GM23338 (cell line): ENCODE results near the gene WASHC1. TPM values are rescaled to one million over a fixed set of nuclear protein-coding genes. Genes with fewer than 3 reads are reported as not detected.
"Not testable (repeated sequence)": the region's sequence is repeated elsewhere in the genome, so short reads cannot be mapped to it uniquely, and the experiment has no call there.

Experiments used
- ATAC-seq: fragments of 200-7000 bp; cut with Tn5 transposase; 3 replicates; pipeline ENCODE4 v1.9.1; 2020
- DNase-seq: peaks from one replicate; pipeline ENCODE4 v3.0.0-alpha.2; 2015; ENCODE audit warnings: low spot score
- H2AFZ ChIP-seq: fragments of 200-600 bp; sonication (generic); 2 replicates; pipeline ENCODE4 v1.8.0; 2016; ENCODE audit warnings: antibody characterized with exemption, mild to moderate bottlenecking, moderate library complexity
- H3F3A ChIP-seq: fragments of 200-600 bp; sonication (generic); replicated peaks from 2 replicates; pipeline ENCODE4 v1.8.0; 2017; ENCODE audit warnings: antibody characterized with exemption, mixed run types, low read depth
- H3K27ac ChIP-seq: fragments of 200-600 bp; sonication (generic); 2 replicates; pipeline ENCODE4 v1.6.1; 2016; ENCODE audit warnings: low read depth
- H3K27me3 ChIP-seq: fragments of 200-600 bp; sonication (generic); 2 replicates; pipeline ENCODE4 v1.8.0; 2016; ENCODE audit warnings: mild to moderate bottlenecking, mixed run types, moderate library complexity; ENCODE audit not compliant: insufficient read depth
- H3K36me3 ChIP-seq: fragments of 200-600 bp; sonication (generic); 2 replicates; pipeline ENCODE4 v1.8.0; 2016; ENCODE audit warnings: mild to moderate bottlenecking; ENCODE audit not compliant: insufficient read depth
- H3K4me1 ChIP-seq: fragments of 200-600 bp; sonication (generic); 2 replicates; pipeline ENCODE4 v1.8.0; 2016; ENCODE audit warnings: mild to moderate bottlenecking, moderate library complexity; ENCODE audit not compliant: insufficient read depth
- H3K4me2 ChIP-seq: fragments of 200-600 bp; sonication (generic); 2 replicates; pipeline ENCODE4 v1.7.1; 2017; ENCODE audit warnings: mixed run types
- H3K4me3 ChIP-seq: fragments of 200-600 bp; sonication (generic); 2 replicates; pipeline ENCODE4 v1.6.1; 2016; ENCODE audit warnings: mixed run types
- H3K79me2 ChIP-seq: fragments of 200-600 bp; sonication (generic); replicated peaks from 2 replicates; pipeline ENCODE4 v1.8.0; 2017; ENCODE audit warnings: mild to moderate bottlenecking; ENCODE audit not compliant: insufficient read depth
- H3K9me2 ChIP-seq: fragments of 200-600 bp; sonication (generic); 2 replicates; pipeline ENCODE4 v1.8.0; 2017; ENCODE audit not compliant: insufficient read depth
- H4K20me1 ChIP-seq: fragments of 200-600 bp; sonication (generic); replicated peaks from 2 replicates; pipeline ENCODE4 v1.8.0; 2017; ENCODE audit warnings: mild to moderate bottlenecking; ENCODE audit not compliant: insufficient read depth
- H3K27ac Mint-ChIP-seq: 2 replicates; pipeline ENCODE4 v1.8.0; 2020; ENCODE audit warnings: inconsistent platforms, mild to moderate bottlenecking, moderate library complexity, mixed read lengths
- H3K27me3 Mint-ChIP-seq: 3 replicates; pipeline ENCODE4 v1.8.0; 2022; ENCODE audit warnings: low read depth, mild to moderate bottlenecking, moderate library complexity, mixed read lengths, inconsistent platforms; ENCODE audit not compliant: insufficient read depth, poor library complexity
- H3K36me3 Mint-ChIP-seq: 3 replicates; pipeline ENCODE4 v1.8.0; 2021; ENCODE audit warnings: low read depth, mild to moderate bottlenecking, inconsistent platforms, moderate library complexity, mixed read lengths
- H3K4me1 Mint-ChIP-seq: 3 replicates; pipeline ENCODE4 v1.8.0; 2020; ENCODE audit warnings: mild to moderate bottlenecking, inconsistent platforms, mixed read lengths
- H3K4me3 Mint-ChIP-seq: 3 replicates; pipeline ENCODE4 v1.8.0; 2021; ENCODE audit warnings: moderate library complexity, mild to moderate bottlenecking, inconsistent platforms, mixed read lengths
- H3K9me3 Mint-ChIP-seq: 3 replicates; pipeline ENCODE4 v1.8.0; 2020; ENCODE audit warnings: moderate library complexity, mild to moderate bottlenecking, inconsistent platforms, mixed read lengths
- long read RNA-seq: library from polyadenylated mRNA; unstranded; transcript quantifications from one replicate; pipeline ENCODE4 v2.0.0, GENCODE V29; 2020; ENCODE audit not compliant: unreplicated experiment
- polyA plus RNA-seq: library from polyadenylated mRNA; unstranded; fragments of >200 nt; fragmentation: Nextera tagmentation; extraction: Ambion mirVana; gene quantifications from 2 replicates; pipeline ENCODE4 v1.2.1, GENCODE V29; 2016
- total RNA-seq: library from RNA; depleted of rRNA; stranded (reverse); fragments of >200 nt; shearing (Covaris generic); gene quantifications from 2 replicates; pipeline ENCODE4 v1.2.3, GENCODE V29; 2014; rRNA removed

Gene WASHC1
- total RNA-seq = 4.6 and 4.9 TPM in 2 replicates
- polyA plus RNA-seq = 10.0 and 11.4 TPM in 2 replicates
- long read RNA-seq, partial matches to known transcripts = 2 of 3 reads
- long read RNA-seq, other reads (novel, unspliced or antisense) = 1 of 3 reads

GRCh38 chr9:29356-29755 is at the start of gene WASHC1:
Gene WASHC1, minus strand, starts transcription at chr9:29456. Its CDS starts 4,457 bp downstream, at chr9:24999.
- not testable (repeated sequence) for H3K9me3 Mint-ChIP-seq, H3K27me3 Mint-ChIP-seq, H3K27me3 ChIP-seq, H3K9me2 ChIP-seq, H3F3A ChIP-seq, H2AFZ ChIP-seq, H3K27ac ChIP-seq, H3K36me3 Mint-ChIP-seq, H3K27ac Mint-ChIP-seq, H3K79me2 ChIP-seq, H3K4me1 Mint-ChIP-seq, ATAC-seq, H4K20me1 ChIP-seq, H3K4me1 ChIP-seq, H3K4me2 ChIP-seq, H3K4me3 Mint-ChIP-seq, H3K36me3 ChIP-seq, DNase-seq
- peak within 1 kb of the TSS; percentile 49 for H3K4me3 ChIP-seq

DNA sequence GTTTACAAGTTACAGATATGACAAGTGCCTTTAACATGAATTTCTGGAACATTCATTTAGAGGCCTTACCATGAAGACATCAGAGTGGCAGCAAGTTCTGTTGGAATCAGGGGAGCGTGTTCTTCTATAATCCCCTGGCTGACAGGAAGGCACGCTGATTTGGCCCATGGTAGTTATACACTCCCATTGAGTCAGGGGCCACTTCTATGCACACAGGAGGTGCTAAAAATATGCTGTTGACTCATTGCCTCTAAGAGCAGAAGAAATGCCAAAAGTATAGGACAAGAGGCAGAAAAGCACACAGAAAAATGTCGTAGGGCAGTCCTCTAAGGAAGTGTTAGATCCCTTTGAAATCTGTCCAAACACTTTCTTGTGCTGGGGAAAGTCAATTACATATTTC is 49.1 kb upstream of the WASHC1 start:
- H3K4me2 ChIP-seq, H3K4me1 ChIP-seq, H3K27ac Mint-ChIP-seq, H3F3A ChIP-seq, H3K27ac ChIP-seq, H3K4me3 ChIP-seq, H3K79me2 ChIP-seq, H3K9me3 Mint-ChIP-seq, H3K9me2 ChIP-seq, H2AFZ ChIP-seq, ATAC-seq, DNase-seq, H4K20me1 ChIP-seq, H3K4me1 Mint-ChIP-seq, H3K36me3 Mint-ChIP-seq, H3K4me3 Mint-ChIP-seq, H3K36me3 ChIP-seq: not testable (repeated sequence)
- H3K27me3 Mint-ChIP-seq = peaks cover 19% of the 10 kb centered on the region
- H3K27me3 ChIP-seq = peaks cover 33% of the 10 kb centered on the region

- not testable (repeated sequence) for H3K4me3 Mint-ChIP-seq, H3K4me1 Mint-ChIP-seq, H3K79me2 ChIP-seq, H3K4me3 ChIP-seq, DNase-seq, H3K4me2 ChIP-seq, H4K20me1 ChIP-seq, H3K36me3 Mint-ChIP-seq, H2AFZ ChIP-seq, H3K36me3 ChIP-seq, H3K9me3 Mint-ChIP-seq, ATAC-seq, H3K27ac Mint-ChIP-seq, H3K9me2 ChIP-seq, H3K4me1 ChIP-seq, H3F3A ChIP-seq, H3K27ac ChIP-seq
- H3K27me3 Mint-ChIP-seq = peaks cover 26% of the 10 kb centered on the region
- peaks cover 50% of the 10 kb centered on the region for H3K27me3 ChIP-seq
Observed at GRCh38 chr9:76389-76788, 47.1 kb upstream of the WASHC1 start.

DNA sequence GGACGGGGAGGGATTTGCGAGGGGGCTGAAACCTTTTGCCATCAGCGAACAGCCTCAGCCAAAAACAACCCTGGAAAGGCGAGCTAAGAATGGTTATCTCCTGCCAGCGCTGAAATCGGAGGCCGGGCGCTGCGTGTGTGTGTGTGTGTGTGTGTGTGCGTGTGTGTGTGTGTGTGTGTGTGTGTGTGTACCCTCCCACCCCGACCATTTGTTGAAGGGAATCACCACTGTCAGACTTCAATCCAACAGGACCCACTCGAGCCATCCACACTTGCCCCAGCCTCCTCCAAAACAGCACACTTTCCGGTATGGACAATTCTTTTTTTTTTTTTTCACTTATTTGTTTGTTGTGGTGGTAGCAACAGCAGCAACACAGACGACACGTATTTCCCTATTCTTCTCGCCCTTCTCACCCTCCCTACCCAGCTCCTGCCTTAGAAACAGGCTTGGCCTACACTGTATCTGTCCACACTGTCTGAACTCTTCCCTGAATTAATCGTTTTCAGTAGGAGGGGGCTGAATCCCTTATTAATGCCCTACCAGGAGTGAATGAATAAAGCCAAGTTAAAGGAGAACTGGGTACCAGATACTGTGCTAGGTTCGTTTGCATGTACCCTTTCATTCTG is 44.8 kb upstream of the WASHC1 start:
- H3K36me3 ChIP-seq, H3K36me3 Mint-ChIP-seq, H3K9me2 ChIP-seq, H3K4me1 ChIP-seq, H3K79me2 ChIP-seq, H3F3A ChIP-seq, H3K27ac Mint-ChIP-seq, H2AFZ ChIP-seq, H3K4me1 Mint-ChIP-seq, H3K9me3 Mint-ChIP-seq, ATAC-seq, DNase-seq, H4K20me1 ChIP-seq, H3K27ac ChIP-seq: not testable (repeated sequence)
- peaks cover 26% of the 10 kb centered on the region for H3K27me3 Mint-ChIP-seq
- H3K4me3 Mint-ChIP-seq = peak overlapping the region; percentile 66
- Histone ChIP-seq H3K4me2 (peak overlapping the region; percentile 81), H3K27me3 (peaks cover 67% of the 10 kb centered on the region), H3K4me3 (peak overlapping the region; percentile 60)
